Measurements from ENCODE around the gene H2BK1.

H2BK1 gene

DNA sequence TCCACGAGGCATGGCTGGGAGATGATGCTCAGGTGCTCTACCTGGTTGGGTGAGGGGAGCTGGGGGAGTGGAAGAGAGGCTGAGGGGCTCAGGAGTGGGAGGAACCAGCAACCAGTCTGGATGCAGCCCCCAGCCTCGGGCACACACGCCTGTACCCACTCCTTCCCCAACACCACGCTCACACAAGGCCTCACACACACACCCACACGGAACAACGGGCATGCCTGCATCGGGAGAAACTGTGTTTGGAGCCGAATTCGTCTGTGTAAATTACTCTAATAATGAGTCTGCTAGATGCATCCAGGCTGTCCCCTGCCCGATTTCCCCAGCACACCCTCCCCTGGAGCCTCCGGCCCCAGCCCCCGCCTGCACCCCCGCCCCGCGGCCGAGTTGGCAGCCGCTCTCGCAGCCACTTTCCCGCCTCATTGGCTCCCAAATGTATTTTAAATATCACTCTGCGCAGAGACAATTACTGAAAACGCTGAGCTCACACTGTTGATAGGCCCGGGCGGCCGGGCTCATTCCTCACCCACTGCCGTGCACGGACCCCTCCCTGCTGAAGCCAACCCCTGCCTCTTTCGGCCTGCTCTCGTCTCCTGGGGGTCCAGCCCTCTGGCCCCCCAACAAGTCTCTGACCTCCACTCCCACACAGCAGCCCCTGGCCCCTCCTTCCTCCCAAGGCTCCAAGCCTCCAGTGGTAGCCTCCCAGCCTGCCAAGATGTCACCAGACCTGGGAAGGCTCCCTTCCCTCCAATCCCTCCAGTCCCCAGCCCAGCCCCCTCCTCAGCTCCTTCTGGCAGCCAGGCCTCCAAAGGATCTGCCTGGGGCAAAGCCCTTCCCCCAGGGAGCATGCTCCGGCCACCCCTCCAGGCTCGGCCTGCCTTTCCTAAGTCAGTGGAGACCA lies 11.1 kb downstream of the H2BK1 start:
- no peak for FAIRE-seq

DNA sequence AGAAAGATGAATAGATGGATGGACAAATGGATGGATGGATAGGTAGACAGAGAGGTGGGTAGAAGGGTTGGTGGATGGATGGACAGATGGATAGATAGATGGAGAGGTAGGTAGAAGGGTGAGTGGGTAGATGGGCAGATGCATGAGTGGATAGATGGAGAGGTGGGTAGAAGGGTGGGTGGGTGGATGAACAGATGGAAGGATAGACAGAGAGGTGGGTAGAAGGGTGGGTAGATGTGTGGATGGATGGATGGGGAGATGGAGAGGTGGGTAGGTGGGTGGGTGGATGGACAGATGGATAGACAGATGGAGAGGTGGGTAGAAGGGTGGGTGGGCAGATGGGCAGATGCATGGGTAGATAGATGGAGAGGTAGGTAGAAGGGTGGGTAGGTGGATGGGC lies 12.4 kb downstream of the H2BK1 start:
- no peak for FAIRE-seq

DNA sequence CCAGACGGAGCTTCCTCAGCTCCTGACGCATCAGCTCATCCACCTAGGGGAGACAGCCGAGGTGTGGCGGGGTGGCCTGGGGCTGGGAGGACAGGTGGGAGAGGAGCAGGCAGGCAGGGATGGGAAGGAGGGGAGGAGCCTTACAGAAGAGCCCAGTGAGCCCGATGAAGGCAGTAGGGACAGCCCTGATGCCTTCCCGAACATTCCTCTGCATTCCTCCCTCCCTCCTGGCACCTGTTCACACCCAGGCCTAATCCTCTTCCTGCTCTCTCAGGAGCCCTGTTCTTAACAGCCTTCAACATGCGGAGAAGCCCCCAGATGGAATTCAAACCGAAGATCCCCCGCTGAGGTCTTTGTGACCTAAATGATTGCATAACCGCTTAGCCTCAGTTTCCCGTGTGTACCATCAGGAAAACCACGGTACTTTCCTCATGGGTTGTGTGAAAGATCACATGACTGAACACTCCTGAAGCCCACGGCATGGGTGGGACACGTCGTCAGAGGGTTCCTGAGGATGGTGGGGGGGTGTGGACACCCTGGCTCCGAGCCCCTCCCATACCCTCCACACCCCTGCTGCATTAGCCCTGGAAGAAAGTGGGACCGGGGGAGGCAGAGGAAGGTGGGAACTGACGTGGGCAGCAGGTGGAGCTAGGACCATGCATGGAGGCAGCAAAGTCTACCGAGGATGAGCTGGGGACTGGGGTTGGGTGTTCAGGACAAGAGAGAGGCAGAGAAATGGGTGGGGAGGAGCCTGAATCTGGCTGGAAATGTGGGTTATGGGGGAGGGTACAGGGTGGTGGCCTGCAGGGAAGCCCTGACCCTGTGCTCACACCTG lies 14.5 kb downstream of the H2BK1 start:
- no peak for FAIRE-seq

DNA sequence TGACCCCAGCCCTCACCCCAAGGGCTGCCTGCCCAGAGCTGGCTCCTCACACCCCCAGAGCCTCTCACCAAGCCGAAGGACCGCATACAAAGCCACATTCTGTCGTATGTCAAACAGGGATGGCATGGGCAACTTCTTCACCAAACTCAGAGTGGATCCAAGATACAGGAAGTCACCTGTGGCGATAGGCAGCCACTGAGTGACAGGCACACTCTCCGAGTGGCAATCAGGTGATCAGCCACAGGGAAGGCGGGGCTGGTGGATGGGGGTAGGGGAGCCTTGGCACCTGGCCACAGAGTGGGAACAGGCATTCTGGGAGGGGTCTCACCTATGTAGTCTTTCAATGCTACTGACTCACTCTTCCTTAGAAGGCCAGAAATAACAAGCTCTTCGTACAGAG lies 16.1 kb downstream of the H2BK1 start:
- FAIRE-seq = no peak

DNA sequence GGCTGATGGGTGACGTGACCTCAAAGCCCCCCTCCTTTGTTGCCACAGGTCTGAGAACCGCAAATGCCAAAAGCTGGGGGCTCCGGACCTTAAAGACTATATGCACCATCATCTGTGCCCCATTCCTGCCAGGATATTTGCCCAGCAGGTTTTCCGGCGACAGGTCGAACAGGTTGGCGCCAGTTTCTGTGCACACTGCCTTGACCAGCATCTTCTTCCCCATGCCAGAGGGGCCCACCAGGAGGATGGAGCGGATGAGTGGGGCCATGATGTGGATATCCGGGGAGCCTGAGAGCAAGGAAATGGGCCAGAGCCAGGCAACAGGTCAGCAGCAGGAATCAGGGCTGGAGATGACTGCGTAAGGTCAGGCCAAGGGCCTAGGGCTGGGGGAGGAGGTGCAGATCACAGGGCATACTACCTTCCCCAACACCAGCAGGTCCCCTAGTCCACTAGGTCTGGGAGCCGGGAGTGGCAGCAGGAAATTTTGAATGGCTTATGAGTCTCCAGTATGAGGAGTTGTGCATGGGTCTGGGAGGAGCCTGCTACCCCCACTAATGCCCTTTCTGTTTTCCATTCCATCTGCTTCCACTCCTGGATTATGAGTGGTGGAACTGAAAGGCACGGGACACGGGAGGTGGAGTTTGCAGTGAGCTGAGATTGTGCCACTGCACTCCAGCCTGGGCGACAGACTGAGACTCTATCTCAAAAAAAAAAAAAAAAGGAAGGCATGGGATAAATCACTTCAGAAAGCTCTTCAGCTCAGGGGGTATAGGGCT lies 16.9 kb downstream of the H2BK1 start:
- FAIRE-seq = no peak

DNA sequence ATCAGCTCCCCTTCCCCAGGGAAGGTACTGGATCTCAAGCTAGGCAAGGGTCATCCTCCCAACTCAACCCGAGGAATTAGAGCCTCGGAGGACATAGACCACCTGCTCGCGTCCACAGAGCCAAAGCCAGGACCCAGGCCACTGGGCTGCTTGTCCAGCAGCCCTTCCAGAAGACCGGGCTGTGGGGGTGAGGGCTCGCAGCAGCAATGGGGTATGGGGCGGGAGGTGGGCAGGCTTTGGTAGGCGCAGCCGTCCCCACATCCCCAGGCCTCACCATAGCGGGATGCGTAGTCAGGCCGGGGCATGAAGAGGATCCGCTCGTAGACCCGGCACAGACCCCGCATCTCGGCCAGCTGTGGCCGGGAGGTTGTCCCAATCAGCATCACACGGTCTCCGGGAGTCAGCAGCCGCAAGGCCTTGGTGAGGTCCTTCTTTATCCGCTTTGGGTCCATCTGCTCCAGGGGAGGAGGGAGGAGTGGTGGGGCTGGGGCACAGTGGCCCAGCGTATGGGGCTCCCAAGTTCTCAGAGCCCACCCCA lies 18.2 kb downstream of the H2BK1 start:
- FAIRE-seq = no peak

DNA sequence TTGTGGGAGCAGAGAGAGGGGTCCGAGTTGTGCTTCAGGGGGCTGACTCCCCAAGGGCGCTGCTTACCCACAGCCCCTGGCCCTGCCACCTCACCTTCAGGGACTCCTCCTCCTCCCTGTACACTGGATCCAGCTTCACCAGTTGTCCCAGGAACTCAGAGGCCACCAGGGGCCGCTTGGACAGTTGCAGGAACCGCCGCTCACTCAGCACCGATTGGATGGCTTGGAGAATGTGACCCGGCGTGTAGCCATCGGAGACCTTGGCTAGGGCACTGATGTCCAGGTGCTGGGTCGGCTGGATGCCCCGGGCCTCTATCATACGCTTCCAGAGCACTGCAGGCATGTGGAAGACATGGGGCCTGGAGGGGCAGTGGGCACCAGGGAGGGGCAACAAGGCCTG lies 18.7 kb downstream of the H2BK1 start:
- no peak for FAIRE-seq

DNA sequence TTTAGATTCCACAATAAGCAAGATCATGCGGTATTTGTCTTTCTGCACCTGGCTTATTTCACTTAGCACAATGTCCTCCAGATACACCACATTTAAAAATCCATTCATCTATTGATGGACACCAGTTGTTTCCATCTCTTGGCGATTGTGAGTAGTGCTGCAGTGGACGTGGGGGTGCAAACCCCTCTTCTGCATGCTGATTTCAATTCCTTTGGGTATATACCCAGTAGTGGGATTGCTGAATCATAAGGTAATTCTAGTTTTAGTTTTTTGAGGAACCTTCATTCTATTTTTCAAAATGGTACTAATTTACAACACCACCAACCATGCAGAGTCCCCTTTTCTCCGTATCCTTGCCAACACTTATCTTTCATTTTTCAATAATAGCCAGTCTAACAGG lies 21.2 kb downstream of the H2BK1 start:
- no peak for FAIRE-seq

DNA sequence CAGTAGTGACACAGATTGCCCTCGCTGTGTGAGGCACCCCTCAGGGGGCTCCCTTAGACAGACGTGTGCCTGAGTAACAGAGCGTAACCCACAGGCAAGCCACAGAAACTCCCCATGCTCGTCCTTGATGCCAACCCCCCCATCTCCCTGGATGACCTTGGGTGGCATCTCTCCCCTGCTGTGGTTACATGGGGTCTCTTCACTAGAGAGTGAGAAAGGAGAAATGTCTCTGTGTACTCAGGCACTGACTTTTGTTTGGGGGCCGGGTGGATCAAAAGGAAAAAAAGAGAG lies 22.1 kb downstream of the H2BK1 start:
- FAIRE-seq = no peak

DNA sequence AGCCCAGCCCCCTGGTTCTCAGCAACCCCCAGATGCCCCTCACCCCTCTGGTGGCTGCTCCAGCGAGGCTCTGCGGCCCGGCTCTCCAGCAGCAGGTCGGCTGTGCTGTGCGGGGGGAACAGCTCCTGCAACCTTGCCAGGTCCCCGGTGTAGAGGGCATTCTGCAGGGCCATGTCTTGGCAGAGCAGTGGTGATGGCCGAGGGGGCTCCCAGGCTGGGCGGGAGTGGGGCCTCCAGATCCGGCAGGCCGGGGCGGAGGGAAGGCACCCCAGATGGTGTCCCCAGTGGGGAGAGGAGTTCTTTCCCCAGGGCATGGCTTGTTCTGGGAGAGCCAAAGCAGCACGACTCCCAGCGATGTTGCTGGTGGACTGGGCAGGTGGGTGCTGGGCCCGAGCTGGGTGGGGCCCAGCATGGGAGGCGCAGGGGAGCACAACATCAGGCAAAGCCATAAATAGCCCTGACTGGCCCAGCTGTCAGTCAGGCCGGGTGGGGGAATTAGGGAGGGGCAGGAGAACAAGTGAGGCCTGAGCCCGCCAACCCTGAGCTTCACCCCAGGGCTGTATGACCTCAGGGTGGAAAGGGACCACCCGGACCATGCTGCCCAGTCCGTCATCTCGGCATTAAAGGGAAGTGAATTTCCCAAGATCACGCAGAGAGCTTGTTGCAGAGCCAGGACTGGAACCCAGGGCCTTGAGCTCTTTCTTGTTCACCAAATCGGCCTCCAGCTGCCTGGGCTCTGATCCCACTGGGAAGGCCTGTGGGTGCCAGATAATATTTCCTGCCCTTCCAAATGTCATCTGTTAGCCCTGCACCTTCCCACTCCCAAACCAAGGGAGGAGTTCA lies 22.7 kb downstream of the H2BK1 start:
- FAIRE-seq = no peak

DNA sequence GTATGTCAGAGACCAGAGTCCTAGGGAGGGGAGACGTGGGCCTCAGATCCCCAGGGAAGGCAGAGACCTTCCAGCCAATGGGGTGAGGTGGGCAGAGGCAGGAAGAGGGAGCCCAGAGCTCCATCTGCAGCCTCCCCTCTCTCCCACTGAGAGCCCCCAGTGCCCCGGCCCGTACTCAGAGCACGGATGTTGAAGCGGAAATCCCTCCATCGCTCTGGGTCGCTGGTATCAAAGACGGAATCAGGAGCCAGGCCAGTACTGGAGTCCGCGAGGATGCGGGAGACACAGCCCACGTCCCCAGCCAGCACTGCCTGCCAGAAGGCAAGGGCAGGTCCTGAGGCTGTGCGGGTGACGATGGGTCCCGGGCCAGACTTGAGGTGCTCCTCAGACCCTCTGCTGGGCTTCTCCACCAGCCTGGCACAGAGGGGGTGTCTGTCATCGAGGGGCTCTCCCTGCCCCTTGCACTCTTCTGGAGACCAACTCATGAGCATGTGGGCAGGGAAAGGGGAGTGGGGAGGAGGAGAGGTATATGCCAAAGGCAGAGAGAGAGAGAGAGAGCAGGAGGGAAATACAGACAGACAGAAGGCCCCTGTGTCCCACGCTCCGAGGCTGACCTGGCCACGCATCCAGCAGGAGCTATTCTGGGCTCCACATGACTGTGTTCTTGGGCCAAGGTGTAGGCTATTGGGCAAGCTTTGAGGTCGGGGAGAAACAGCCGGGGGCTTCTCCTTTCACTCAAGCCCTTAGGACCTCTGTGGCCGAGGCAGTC lies 23.5 kb downstream of the H2BK1 start, which contains the start of gene ASB10:
TSS of gene ASB10 (minus strand) at position 611 of the 769 bp plus-strand sequence. CDS start at position 491, 120 bp downstream.
- no peak for FAIRE-seq

DNA sequence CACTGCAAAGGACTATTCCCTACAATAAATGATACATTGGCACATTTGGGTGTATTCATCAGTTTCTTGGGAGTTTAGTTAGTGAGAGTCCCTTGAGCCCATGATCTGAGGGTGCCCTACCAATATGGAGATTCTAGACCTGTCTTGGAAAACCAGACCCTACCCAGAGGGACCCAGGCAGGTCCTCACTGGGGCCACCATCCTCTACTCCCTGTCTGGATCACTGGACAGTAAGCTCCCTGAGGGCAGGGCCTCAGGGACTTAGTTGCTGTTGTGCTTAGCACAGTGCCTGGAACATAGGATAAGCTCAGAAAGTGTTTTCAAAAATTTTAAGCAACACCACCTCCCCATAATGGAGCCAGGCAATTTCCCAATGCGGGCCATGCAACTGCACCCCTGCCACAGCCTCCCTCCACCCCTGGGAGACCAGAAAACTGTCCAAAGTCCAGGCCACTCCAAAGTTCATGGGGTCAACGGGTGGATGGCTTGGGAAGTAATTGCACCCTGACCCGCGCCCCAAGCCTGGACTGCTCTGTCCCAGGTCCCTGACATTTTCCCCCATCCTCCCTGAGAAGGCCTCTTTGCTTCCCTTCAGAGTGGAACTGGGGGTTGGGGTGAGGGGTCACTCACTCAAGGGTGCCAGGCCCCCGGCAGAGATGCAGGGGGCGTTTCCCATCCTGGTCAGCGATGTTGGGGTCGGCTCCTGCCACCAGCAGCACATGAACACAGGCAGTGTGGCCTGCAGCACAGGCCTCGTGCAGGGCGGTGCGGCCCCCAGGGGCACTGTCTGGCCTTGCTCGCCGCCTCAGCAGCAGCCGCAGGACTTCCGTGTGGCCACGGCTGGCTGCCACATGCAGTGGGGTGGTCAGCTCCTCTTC lies 24.3 kb downstream of the H2BK1 start:
- FAIRE-seq = no peak

DNA sequence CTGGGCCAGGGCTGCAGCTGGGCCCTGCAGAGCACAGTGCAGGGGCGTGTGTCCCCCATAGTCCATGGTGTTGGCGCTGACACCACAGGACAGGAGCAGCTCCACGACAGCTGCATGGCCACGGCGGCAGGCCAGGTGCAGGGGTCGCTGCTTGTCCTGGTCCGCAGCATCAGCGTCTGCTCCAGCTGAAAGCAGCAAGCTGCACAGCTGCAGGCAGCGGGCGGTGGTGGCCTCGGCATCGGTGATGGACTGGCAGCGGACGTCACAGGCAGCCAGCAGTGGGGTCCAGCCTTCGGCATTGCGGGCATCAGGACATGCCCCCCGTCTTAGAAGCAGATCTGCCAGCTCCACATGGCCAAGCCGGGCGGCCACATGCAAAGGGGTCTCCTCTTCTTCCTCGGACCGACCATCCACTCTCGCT lies 29.3 kb downstream of the H2BK1 start:
- no peak for FAIRE-seq

DNA sequence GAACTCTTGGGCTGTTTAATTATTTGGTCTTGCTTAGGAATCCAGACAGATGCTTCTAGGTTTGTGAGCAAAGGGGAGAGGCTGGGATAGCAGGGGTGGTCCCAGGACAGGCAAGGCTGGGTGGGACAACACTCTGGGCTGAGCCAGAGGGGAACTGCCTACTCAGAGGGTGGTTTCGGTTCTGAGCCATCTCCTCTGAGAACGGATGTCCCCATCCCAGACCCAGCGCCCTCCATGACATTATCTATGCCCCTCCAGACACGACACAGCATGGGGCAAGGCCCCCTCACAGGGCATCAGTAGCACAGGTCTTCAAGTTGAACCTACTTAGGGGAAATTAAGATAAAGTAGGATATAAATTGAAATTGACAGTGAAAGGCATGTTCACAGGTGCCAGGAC lies 30.3 kb downstream of the H2BK1 start:
- FAIRE-seq = no peak

DNA sequence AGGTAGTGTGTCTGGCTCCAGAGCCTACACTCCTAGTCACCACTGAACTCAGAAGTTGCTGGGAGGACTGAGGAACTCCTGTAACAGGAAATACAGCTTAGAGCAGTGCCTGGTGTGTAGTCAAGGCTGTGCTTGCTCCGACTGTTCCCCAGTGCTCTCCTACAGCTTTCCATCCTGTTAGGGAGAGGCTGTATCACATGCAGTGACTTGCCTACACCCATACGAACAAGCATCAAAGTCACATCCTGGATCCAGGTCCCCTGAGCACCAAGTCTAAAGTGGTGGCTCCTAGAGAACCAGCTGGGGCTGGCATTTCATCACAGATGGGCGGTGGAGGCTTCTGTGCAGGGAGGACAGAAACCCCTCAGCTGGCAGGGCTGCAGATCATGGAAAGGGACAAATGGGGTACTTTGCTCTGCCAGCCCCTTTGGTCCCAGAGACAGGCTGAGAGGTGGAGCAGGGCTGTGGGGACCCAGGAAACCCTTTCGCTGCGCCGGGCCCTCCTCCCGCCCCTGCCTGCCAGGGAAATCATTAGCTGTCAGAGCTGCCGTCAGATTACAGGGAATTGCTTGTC lies 30.9 kb downstream of the H2BK1 start:
- FAIRE-seq = no peak

DNA sequence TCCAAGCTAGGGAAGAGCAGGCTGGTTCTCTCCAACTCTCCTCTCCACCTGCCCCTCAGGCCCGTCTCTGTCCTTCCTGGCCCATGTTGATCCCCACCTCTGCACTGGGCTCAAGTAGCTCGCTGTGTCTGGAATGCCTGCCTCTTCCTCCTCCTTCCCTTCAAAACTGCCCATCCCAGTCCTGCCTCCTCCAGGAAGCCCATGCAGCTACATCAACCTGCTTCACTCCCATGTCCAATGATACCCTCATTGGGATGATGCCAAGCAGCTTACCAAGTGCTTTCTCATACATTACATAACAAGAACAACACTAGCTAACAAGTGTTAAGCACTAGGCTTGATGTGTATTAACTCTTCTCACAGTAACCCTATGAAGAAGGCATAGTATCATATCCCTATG lies 31.5 kb downstream of the H2BK1 start:
- no peak for FAIRE-seq

DNA sequence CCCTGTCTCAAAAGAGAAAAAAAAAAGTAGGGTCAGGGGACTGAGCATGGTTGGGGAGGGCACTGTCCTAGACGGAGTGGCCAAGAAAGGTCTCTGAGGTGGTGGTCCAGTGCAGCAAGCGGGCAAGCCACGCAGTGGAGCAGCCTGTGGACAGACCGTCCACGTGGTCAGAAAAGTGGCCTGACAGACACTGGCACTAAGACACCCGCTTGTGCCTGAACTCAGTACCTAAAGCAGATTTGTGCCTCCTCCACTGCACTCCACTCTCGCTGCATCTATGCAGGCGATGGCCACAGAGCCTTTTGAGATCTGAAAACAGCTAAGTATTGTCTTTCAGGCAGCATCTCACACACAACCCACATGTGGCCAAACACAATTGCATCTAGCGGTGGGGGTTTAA lies 32.1 kb downstream of the H2BK1 start:
- no peak for FAIRE-seq

DNA sequence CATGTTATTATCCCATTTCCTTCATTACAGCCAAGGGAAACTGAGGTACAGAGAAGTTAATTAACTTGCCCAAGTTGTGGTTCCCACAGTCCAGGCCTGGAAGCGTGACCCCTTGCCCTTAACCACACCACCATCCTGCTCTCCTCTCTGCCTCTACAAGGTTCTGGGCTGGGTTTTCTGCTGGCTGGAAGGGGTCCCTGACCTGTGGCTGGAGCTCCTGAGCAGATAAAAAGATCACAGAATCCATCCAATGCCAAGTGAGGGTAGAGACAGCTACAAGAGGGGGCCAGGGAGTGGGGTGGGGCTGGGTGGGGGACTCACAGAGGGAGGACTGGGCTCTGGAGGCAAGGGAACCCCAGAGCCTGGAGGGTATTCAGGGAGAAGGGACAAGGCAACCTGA lies 33.0 kb downstream of the H2BK1 start:
- FAIRE-seq = no peak

DNA sequence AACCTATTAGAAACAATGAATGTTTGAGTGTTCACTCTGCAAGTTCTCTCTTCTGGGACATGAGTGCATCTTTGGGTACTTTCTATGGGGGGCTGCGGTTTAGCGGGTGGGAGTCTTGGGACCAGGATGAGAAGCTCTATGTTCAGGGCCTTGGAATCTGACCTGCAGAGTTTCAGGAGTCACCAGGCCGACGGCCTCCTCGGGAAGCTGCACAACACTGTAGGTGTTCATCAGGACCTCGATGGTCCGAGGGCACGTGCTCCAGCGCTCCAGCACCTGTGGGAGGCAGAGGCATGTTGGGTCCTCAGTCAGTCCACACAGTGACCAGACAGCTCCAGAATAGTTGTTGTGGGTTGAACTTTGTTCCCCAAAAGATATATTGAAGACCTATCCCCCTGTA lies 33.9 kb downstream of the H2BK1 start:
- FAIRE-seq = no peak

DNA sequence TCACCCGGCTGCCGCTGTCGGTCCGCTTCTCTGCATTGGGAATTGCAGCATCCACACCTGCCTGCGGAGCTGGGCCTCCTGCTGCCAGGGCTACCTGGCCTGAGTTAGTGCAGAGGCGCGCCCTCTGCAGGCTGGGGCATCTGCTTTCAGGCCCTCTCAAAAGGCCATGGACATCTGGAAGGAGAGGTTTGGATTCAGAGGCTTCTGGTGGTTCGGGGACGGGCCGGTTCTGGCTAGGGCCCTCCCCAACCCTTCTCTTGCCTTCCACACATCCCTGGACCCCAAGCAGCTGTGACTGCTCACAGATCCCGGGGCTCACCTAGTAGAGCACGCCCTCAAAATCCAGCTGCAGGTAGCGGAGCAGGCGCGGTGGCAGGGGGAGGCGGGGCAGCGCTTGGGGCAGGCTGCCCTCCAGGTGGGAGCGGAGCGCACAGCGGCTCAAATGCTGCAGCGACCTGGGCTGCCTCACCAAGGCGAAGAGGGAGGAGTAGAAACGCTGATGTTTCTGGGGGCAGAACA lies 34.4 kb downstream of the H2BK1 start:
- FAIRE-seq = no peak

Data from islet of Langerhans (tissue), 1 donor.